Stimulated activated CD8-positive, alpha-beta memory T cell treated with anti-CD3 and anti-CD28 coated beads, Interleukin-4, amount 100 ng/mL, for 4 hours (primary cell): Measurements from ENCODE around the gene MBD2.
"Not testable (repeated sequence)": the region's sequence is repeated elsewhere in the genome, so short reads cannot be mapped to it uniquely, and the experiment has no call there.

Experiments used
- DNase-seq, 2 donors: peaks; one replicate each; pipeline ENCODE4 v3.0.0-alpha.2; 2020; ENCODE audit warnings: low read depth in 2 of 2, low spot score in 1 of 2

MBD2 gene, protein sequence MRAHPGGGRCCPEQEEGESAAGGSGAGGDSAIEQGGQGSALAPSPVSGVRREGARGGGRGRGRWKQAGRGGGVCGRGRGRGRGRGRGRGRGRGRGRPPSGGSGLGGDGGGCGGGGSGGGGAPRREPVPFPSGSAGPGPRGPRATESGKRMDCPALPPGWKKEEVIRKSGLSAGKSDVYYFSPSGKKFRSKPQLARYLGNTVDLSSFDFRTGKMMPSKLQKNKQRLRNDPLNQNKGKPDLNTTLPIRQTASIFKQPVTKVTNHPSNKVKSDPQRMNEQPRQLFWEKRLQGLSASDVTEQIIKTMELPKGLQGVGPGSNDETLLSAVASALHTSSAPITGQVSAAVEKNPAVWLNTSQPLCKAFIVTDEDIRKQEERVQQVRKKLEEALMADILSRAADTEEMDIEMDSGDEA

DNA sequence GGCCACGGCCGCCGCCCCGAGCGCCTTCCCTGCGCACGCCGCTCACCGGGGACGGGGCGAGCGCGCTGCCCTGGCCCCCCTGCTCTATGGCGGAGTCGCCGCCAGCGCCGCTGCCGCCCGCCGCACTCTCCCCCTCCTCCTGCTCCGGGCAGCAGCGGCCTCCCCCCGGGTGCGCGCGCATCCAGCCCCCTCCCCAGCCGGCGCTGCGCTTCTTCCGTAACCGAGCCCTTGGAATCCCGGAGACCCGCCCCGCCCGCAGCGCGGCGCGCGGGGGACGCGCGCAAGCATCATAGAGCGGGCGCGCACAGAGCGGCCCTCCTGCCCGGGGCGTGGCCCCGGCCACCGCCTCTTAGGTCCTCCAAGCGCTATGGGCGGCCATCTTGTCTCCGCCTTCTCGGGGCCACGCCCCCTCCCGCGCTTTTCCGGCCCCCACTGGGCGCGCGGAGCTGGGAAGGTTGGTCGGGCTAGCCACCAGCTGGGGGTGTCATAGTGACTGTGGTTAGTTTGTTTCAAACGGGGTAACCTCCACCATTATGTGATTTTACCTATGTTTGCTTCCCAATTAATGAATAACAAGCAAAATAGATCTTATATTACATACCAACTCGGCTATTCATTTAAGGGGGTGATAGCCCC lies at the start of gene MBD2:
MBD2 (minus strand) TSS at position 291 of the 636 bp plus-strand sequence; CDS start at position 181, 110 bp downstream.
- peak; percentile 84 to 88 for DNase-seq

DNA sequence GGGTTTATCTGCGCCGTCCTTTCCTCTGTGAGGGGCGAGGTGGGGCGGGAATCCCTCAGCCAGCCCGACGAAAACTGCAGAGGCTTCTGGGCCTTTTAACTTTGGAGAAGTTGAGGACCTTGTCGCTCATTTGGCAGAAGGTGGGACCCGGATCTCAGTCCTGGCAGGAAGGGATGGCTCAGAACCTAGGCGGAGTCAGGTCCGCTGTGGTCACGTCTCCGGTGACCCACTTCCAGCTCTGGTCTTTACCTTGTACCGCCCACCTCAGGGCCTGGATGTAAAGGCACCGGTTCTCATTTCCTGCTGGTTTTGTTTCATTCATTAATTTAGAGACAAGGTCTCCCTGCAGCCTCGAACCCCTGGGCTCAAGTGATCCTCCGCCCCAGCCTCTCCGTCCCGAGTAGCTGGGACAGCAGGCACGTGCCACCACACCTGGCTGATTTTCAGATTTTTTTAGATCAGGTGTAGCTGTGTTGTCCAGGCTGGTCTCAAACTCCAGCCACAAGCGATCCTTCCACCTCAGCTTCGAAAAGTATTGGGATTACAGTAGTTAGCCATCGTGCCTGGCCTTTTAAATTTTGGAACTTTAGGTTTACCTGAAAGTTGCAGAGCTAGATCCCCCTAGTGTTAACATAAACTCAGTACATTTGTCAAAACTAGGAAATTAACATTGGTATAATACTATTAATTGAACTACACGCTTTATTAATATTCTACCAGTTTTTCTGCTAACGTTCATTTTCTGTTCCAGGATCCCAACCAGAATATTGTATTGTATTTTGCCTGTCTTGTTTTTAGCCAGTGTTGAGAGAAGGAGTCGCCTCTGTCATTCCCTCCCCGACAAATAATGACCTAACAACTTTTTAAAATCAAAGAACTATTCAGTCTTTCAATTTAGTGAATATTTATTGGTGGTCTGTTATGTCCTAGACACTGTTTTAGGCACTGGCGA lies 45.7 kb upstream of the MBD2 start:
- peak; percentile 2 to 14 for DNase-seq

DNA sequence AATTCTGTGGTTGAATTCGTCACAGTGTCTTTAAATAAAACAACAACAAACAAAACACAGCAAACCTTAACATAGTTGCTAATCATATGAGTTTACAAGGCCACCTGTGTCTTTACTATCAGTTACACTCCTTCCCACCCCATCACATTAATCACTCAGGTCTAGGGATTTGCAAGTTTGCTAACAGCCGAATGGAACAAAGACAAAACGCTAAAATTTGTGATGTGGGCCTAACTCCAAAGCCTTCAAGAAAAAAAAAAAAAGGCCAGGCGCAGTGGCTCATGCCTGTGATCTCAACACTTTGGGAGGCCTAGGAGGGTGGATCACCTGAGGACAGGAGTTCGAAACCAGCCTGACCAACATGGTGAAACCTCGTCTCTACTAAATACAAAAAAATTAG lies 44.3 kb upstream of the MBD2 start:
- DNase-seq, result no peak

DNA sequence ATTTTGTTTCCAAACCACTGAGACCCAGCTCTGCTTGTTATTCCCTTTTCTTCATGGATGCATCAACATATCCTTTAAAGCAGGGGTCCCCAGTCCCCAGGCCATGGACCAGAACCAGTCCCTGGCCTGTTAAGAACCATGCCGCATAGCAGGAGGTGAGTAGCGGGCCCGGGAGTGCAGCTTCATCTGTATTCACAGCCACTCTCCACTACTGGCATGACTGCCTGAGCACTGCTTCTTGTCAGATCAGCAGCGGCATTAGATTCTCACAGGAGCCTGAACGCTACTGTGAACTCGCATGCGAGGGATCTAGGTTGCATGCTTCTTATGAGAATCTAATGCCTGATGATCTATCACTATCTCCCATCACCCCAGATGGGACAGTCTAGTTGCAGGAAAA lies 43.2 kb upstream of the MBD2 start:
- no peak for DNase-seq

DNA sequence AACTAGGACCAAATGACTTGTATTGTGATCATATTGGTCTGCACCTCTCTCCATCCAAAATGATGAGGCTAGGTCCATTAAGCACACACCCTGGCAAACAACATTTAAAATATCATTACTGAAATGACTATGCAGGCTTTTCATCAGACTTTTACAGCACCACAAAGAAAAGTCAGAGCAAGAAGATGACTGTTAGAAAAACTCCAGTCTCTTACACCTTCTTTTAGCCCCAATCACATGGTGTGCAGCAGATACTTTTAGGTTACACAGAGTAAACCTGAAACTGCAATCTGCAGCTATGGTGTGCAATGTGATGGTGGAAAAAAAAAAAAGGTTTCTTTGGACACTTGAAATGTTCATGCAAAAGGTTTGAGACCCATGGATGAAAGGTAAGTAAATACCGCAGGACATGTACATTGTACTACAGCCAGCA lies 39.5 kb upstream of the MBD2 start:
- no peak for DNase-seq

DNA sequence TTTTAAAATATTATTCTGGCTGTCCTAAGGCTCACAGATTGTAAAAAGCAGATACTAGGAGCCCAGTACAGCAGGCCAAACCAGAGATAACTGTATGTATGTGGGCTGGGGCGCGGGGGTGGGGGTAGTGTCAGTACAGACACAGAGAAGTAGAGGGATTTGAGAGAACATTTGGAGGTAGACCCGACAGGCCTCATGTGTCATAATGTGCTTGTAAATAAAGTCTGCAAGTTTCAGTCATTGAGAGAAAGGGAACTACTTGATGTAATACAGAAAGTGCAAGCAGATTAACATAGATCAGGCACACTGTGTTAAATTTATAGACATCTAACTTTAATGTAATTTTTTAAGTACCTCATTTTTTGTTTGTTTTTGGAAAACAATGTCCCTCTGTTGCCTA lies 37.4 kb upstream of the MBD2 start:
- DNase-seq, result no peak

DNA sequence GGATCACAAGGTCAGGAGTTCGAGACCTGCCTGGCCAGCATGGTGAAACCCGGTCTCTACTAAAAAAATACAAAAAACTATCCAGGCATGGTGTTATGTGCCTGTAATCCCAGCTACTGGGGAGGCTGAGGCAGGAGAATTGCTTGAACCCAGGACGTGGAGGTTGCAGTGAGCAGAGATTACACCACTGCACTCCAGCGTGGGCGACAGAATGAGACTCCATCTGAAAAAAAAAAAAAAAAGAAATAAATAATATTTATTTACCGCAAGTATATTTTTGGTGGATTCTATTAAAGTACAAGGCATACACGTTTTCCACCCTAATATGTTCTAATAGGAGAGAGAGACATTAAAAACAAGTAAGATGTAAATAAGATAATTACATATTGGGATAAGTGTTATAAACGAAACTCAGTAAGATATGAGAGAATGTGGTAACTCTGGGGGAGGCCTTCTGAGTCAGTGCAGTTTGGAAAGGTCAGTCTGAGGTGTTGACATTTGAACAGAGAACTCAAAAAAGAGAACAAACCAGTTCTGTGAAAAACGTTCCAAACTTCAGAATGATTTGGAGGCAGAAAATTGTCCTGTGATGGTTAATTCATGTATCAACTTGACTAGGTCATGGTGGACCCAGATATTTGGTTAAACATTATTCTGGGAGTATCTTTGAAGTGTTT lies 36.1 kb upstream of the MBD2 start:
- DNase-seq, result no peak

DNA sequence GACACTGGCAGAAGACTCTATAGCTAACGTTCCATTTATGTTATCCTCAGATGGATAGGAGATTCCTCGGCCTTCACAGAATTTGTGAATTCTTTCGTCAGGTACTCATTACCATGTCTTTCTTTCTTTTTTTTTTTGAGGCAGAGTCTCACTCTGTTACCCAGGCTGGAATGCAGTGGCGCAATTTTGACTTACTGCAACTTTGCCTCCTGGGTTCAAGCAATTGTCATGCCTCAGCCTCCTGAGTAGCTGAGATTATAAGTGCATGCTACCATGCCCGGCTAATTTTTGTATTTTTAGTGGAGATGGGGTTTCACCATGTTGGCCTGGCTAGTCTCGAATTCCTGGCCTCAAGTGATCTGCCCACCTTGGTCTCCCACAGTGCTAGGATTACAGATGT lies 33.3 kb upstream of the MBD2 start:
- not testable (repeated sequence) for DNase-seq

DNA sequence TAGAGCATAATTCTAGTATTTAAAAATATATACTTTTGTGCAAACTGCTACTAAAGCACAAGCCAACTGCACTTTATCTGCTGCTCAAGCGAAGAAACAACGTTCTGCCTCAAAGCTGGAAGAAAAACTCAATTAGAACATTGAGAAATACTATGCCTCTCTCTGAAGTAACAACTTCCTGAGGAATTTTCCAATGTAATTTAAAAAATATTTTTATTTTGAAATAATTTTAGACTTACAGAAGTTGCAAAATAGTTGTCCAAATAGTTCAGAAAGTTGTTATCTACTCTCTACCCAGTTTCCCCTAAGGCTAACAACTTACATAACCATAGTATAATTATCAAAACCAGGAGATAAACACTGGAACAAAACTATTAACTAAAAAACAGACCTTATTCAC lies 32.5 kb upstream of the MBD2 start:
- DNase-seq, result no peak

DNA sequence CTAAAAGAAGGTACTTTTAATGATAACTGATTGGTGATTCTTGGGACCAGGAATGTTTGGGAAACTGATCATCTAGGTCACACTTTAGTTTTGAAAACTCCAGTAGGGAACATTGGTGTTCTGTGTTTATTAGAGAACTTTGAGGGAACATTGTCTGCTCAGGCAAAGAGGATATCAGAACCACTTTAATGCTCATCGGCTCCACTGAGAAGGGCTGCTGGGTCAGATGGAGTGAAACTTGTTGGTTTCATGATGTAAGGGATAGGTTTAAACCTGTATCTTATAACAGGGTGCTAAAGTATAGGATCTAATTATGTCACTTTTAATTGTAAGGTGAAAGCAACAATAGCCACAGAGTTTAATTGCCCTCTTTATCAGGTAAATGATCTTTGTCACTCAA lies 30.7 kb upstream of the MBD2 start:
- no peak for DNase-seq

DNA sequence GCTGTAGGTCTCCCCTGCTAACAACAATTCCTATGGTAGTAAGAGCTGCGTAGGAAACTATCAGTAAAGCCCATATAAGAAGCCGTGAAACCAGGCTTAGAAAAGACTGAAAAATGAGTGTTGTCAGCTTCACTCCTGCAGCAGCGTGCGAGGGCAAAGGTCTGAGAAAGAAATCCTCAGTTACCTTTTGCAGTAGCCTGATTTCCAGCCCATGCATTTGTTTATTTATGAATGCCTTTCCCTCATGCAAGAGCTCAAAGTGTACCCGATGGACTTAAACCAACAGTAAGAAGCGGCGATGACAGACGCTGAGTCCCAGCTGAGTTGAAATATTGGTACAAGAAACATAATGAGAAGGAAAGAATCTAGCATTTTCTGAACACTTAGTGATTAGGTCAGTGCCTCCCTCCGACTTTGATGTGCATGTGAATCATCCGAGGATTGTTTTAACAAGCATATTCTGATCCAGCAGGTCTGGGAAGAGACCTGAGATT lies 29.8 kb upstream of the MBD2 start:
- DNase-seq, result no peak

DNA sequence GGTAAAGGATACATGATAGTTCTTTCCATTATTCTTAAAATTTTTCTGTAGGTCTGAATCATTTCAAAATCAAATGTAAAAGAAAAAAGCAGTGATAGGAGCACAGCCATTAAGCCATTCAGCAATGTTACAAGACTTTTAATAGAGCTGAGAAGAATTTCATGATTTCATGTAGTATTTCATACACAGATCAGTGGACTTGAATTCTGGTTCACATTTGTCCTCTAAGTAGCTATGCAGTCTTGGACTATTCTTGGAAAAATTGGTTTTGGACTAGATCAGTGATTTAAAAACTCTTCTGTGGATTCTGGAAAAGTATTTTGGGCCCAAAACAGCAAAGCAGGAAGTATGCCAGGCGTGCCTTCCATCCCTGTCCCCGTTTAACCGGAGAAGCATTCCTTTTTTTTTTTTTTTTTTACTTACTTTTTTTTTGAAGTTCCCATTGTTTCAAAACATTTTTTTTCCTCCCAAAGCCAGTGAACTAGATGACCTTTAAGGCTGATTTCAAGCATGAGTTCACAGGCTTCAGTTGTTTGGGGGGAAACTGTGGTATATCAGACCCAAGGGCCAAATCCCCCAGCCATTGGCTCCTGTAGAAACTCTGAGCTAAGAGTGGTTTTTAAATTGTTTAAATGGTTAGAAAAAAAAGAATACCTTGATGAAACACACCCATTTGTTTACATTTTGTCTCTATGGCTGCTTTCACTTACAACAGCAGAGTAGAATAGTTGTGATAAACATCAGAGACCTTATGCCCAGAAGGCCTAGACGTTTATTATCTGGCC lies 27.3 kb upstream of the MBD2 start:
- no peak for DNase-seq

DNA sequence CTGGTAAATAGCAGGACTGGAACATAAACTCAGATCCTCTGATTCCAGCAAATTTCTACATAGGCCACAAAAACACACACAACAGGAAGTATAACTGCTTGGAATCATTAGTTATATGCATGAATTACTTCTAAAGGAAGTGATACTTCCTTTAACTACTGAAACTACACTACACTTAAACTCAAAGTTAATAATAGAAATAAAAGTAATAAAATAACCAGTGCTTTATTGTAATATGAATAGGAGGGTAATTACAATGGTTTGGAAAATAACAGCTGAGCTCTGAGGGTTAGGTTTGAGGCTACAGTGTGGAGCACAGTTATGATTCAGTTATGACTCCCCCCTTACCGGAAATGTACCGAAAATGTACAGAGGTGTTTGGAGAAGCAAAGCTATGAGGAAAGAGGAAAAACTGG lies 26.4 kb upstream of the MBD2 start:
- no peak for DNase-seq

DNA sequence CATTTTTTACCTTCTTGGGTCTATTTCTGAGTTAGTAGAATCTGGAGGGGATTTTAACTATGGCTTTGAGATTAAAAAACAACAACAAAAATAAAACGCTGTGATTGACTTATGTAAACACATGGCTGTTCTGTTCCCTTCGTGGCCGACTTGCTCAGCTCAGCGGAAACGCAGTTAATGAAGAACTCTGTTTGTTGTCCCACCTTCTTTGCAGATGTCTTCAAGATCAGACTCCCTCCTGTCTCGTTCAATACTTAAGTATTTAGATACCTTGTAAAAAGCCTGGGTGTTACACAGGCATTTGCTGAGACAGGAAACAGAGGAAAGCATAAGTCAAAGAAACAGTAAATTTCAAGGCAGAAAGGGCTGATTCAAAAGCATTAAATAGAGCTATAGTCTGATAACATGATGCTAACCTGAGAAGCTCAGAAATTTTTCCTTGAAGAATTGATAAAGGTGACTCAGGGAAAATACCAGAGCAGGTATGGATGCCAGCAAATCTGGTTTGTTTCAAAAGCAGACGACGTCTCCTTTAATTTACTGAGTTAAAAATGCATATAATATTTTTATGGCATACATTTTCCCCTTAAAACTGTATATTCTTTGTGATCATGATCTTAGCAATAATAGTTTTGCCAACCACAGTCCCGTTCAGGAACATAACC lies 23.2 kb upstream of the MBD2 start:
- no peak for DNase-seq

DNA sequence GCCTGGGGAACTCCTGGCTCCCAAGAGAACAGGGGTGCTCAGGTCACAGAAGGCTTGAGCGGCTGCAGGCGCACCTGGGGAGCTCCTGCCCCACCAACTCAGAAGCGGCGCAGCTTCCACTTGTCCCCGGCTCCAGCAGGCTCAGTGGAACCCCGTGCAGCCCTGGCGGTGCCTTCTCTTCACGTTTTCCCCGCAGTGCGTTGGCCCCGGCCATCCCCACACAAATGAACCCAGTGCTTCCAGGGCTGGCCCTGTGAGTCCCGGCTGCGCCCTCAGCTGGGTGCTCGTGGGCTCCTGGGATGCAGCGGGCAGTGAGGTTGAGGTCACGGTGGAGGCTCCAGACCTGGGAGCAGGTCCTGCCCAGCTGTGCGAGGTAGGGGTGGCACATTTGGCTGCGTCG lies 17.9 kb upstream of the MBD2 start:
- no peak for DNase-seq

DNA sequence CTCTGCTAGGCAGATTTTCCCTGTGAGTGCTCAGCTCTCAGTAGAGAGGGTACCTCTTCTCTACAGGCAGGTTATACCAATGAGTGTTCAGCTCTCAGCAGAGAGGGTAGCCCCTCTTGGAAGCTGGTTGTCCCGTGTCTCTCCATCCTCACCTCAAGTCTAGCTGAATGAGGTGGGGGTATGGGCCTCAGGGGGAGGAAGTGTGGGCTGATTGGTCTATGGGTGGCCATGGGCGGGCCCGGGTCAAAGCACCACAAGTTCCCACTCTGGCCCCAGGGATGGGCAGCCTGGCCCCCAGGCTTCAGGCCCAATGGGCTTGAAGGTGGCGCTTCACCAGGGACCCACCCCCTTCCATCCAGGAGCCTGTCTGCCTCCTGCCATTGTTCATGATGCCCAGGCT lies 17.0 kb upstream of the MBD2 start:
- no peak for DNase-seq

DNA sequence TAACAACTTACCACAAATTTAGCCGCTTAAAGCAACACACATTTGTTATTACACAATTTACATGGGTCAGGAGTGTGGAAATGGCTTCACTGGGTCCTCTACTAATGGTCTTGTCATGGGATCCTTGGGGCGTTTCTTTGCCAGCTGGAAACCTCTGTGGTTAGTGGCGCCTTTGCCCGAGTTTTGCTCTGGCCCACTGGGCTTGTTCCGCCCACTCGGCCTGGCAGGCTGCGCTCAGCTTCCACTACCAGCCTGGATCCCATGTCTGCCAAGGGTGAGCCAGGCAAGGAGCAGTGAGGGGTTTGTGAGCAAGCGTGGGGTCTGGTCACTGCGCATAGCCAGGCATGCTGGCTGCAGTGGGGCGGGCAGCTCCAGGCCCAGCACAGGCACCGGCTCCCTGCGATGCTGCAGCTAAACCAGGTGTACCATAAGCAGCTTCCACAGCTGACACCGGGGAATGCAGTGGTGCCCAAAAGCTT lies 16.2 kb upstream of the MBD2 start:
- no peak for DNase-seq

DNA sequence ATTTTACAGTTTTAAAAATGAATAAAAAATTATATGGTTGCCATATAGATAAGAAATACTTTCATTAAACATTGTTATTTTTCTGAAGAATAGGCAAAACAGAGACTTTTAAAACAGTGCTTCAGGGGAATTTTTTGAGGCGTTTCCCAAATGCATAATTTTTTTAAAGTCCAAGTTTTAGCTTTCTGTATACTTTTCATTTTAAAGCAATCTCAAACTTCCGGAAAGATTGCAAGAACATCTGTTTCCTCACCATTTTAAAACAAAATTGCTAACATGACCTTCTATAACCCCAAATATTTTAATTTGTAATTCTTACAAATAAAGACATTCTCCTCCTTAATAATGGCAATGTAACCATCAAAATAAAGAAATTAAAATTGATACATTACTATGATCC lies 15.1 kb upstream of the MBD2 start:
- no peak for DNase-seq

DNA sequence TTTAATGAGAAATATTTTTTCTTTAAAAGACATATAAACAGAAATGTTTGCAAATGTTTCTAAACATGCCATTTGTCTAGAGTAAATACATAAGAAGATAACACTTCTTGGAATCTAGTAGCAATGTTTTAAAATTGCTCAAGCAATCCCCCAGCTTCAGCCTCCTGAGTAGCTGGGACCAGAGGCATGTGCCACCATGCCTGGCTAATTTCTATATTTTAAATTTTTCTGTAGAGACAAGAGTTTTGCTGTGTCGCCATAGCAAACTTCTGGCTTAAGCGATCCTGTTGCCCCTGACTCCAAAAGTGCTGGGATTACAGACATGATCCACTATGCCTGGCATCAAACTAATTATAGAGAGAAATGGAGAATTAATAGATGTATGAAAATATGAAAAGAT lies 14.6 kb upstream of the MBD2 start:
- no peak for DNase-seq
